Muscle of back (tissue), 11 donors: ENCODE results near the gene CHRM2. TPM values are rescaled to one million over a fixed set of nuclear protein-coding genes. Genes with fewer than 3 reads are reported as not detected.

ENCODE experiments used
- DNase-seq, 3 donors: peaks; one replicate each; pipeline versions ENCODE4 v3.0.0 to v3.0.0-alpha.2; 2013
- polyA plus RNA-seq, 10 donors: library from polyadenylated mRNA; unstranded; fragments of 120-200 nt; gene quantifications; one replicate each; pipeline ENCODE4 v1.2.1, GENCODE V29; 2013; ENCODE audit not compliant: insufficient read length in 10 of 10

The CHRM2 gene
- polyA plus RNA-seq, 10 donors = 0.13 to 1.0 (median 0.32) TPM

DNA sequence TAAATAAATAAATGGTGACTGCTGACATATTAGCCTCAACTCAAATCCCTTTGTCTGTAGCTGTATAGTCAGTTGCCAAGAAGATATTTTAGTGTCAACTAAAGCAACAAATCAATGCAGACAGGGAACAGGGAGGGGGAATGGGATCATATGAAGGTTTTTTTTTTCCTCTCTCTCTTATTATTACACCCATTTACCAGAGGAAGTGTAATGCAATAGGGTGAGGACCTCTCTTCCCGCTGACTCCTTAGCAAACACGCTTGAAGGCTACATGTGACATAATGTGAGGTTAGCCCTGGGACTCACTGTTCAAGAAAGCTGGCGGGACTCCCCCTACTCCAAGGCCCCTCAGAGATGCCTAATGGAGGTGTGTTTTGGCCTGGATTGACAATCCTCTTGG is 88.2 kb downstream of the CHRM2 start:
- DNase-seq = no peak

DNA sequence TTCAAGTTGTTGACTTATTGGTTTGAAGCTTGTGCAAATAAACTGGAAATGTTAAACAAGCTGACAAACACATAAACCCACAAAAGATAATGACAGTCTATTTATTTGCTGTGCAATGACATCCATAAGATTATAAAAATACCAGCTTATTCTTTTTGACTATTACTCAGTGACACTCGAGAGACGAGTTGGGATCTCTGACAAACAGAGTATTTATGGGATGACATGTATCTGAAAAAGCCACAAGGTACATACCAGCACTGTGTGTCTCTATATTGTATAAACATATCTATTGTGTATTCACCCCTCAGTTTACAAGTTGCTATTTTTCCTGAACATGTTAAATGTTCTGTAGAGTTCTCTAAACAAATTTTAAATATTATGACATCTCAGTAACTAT is 88.9 kb downstream of the CHRM2 start:
- DNase-seq = no peak

DNA sequence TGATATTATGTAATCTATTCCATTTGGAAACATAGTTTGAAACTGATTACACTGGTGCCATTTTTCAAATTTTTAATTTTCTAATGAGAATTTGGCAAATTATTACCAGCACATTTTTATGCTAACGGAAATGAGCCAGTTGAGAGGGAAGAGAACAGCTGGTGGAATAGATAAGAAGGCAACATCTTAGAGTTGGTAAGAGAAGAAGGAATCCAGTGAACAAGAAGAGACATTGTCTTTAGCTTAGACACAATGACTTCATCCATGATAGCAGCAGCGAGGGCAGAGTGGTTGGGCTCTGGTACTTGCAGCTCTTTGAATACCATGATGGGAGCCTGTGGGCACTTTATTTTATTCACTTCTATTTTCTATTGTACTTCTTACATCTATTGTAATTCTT is 89.6 kb downstream of the CHRM2 start:
- no peak for DNase-seq

DNA sequence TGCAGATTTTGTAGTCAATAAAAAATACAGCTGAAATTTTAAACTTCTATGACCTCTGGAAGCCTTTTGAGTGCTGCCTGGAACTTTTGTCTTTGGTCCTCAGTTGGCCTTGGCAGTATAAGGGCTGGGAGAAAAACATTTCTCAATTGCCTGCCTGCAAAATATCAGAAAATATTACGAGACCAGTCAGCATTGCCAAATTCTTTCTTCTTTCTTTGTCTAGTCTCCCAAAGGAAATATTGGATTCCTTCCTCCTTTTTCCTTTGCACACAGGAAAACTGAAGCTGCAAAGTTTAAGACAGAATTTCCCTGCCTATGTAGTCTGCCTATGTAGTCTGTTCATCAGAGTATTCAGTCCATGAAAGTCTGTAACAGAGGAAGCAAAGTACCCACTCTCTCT is 95.9 kb downstream of the CHRM2 start:
- peak; percentile 44 to 86 (median 66) for DNase-seq

DNA sequence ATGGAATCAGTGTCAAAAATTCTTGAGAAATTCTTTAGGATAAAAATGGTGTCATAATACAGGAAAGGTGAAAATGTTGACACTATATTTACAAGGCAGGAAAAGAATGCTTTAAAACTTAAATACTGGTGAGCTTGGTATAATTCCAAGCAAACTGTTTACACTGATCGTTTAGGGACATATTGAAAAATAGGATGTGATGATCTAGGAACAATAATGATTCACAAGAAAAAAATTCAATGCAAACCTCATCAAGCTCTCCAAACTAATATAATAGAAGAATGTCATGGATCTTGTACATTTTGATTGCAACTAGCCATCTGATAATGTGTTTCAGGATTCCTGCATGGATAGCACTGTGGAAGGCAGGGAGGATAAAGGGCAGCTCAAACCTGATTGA is 98.4 kb downstream of the CHRM2 start:
- DNase-seq = no peak

DNA sequence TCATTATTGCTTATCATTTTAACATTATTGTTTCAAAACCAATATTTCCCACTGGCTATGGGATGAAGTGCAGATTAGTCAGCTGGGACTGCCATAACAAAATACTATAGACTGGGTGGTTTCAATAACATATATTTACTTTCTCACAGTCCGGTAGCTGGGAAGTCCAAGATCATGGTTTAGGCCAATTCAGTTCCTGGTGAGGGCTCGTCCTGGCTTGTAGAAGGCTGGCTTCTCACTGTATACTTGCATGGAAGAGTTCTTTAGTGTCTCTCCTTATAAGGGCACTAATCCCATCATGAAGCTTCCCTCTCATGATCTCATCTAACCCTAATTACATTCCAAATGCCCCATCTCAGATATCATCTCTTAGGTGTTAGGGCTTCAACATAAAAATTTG is 101.3 kb downstream of the CHRM2 start:
- no peak for DNase-seq

DNA sequence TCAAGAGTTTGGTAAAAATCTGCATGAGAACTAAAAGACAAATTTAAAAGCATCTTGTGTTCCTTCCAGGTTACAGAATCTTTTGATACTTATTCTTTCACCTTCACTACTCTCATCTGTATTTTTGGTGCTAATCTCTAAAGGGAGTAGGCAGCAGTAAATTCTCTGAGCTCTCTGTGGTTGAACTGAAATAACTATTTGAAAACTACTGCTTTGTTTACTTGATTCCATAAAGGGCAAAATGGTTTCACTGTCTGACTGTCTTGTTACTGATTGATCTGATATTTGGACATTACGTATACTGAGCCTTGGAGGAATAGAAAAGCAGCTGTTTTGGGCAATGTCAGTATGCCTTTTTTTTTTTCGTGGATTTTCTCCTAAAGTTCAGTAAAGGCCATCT is 103.3 kb downstream of the CHRM2 start:
- peak in 1 of 3 donors; percentile 5 for DNase-seq

DNA sequence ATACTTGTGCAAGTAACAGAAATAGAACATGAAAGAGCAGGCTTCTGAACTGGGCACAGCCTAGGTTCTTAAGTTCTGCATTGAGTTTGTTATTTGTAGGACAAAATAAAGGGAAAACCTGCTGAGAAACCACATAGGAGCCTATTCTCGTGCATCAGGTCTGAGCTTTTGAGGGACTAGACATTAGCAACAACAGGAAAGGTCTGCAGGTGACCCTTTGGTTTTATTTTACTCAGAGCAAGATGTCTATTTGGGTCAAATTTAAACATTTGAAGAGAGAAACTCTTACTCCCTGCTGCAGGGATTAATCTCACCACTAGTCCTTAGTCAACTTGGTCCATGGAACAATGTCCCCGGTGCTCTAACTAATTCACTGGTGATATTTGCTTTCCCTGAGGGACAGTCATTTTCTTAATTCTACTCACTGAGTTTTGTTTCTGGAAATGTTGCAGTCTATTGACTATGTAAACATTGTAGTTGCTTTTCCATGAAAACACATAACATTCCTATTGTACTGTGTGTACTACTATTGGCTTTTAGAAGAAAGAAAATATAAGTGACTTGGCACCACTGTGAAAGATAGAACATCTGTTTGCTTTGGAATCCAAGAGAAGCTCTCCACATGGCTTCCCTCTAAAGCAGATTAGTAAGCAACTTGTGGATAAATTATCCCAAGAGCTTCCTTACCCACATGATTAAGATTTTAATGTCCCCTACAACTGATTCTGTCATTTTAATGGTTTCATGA is 108.2 kb downstream of the CHRM2 start:
- DNase-seq = peak; percentile 38 to 80 (median 42)

DNA sequence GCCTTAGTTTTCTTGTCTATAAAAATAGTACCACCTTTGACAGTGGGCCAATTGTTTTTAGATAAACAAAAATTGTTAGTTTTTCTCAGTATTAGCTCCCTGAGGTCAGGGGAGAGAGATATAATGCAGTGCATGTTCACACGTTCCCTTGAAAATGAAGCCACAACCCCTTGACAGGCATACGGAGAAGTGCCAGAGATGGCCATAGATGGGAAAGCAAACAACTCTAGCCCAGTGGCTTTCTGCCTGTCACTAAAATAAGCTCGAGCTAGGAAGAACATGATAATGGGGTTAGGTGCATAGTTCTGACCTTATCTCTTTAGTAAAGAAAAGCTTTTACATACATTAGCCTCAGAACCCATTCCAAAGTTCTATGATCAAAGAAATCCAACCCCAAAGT is 124.9 kb downstream of the CHRM2 start:
- no peak for DNase-seq

DNA sequence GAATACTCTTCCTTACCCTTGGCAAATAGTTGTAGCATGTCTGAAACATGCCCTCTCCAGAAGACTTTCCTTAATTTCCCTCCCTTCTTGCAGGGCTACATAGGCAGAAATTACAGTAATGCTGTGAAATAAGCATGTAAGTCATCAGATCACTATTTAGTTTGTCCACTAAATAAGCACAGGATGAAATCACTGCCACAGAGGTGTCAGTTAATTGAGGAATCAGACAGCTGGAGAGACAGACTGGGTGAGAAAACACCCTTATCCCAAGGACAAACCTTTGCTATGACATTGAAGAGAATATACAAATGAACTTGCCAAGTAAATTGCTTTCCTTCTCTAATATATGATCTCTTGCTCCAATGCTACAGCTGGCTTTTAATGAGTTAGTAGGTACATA is 129.3 kb downstream of the CHRM2 start:
- DNase-seq = no peak

DNA sequence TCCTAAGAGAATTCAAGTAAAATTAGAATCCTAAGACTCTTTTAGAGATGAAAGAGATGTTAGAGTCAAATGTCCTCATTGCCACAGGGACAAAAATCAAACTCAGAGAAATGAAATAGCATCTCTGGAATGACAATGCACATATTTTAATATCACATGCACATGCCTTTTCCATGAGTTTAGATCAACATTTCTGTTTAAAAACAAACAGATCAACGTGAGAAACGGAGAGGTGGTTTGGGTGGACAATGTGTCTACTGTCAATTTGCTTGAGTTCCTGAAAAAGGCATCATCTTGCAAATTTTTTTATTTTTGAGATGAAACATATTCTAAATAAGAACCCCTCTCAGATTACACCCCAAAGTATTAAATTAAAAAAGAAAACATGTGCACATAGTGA is 130.0 kb downstream of the CHRM2 start:
- DNase-seq = no peak

DNA sequence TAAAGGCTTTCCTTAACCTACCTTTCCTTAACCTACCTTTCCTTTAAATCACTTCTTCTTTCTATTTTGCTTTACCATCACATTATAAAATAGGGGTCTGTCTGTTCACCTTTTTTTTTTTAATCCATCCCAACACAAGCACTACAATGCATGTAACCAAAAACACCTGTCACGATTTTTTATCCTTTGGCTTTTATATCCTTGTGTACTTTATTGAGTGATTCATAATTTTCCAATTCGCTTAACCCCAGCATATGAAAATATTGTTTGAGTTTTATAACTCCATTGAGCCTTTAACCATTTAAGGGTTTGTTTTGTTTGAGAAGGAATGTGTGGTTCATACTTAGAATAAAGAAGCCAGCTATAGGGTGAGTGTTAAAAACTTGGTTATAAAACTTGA is 132.2 kb downstream of the CHRM2 start:
- no peak for DNase-seq

DNA sequence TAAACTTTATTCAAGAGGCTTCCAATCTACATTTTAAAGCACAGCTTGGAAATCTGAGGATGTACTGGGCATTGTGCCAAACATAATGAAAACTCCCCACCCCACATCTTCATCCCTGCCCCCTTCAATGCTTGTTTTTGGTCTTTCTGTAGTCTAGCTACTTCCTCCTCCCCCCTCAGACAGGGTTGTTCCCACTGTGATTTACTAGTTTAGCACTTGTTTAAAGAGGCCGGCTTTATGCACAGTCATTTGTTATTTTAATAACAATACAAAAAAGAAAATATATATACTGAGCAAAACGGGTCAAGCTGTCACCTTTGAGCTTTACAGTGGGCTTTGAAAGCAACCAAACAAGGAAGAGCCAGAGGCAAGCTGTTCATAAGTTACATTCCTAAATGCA is 132.6 kb downstream of the CHRM2 start:
- DNase-seq = no peak

DNA sequence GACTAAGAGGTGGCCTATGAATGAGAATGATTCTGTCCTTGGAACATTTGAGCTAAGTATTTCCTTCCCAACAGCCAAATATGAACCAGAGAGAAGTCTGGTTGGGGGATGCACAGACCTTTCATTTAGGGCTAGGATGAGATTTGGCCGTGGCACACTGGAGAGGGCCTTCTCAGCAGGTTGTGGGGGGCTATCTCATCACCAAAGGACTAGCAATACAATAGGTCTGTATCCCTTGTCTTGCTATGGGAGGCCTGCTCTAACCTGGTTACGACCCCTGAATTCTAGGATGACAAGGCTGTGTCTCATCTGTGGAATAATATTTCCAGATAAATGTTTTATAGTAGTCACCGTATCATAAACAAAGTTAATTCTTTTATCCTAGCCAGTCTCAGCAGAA is 133.0 kb downstream of the CHRM2 start:
- DNase-seq = no peak

DNA sequence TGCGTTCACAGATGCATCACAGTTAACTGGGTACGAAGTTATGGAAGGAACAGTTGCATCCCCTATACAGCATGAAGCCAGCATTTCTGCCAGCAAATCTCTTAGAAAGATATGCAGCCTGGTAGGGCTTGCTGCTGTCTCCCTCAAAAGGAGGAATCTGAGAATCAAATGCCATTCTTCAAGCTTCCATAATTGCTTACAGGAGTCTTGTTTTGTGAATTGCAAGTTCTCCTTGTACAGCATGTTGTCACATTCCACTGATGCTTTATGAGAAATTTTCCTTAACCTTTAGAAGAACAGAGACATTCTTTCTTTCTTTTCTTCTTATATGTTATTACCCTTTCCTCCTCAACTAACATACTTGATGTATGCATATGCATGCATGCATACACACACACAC is 134.6 kb downstream of the CHRM2 start:
- peak in 1 of 3 donors; percentile 2 for DNase-seq

DNA sequence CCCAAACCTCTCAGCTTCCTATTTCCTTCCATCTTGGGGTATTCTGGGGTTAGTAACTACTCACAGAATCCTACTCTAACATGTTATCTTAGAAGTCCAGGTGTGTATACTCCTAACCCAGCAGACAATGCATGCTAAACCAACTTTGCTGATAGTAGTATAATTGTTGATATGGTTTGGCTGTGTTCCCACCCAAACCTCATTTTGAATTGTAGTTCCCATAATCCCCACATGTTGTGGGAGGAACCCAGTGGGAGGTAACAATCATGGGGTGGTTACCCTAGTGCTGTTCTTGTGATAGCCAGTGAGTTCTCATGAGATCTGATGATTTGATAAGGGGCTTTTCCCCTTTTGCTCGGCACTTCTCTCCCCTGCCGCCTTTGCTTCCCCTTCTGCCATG is 135.1 kb downstream of the CHRM2 start:
- no peak for DNase-seq

DNA sequence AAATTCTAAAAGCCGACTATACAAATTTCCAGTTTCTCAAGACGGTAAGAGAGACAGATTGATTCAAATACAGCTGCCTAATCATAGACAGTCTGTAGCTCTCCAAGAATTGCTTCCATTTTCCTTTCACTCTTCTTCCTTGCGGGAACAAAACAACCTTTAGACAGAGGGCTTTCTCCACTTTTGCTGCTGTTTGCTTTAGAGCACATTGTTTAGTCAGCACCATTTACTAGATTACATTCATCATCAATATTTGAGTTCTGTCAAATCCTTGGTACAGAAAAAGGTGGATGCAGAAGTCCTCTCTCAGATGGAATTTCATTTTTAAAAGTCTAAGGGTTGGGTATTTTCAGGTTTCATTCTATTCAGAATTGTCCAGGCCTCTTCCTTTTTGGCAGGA is 137.4 kb downstream of the CHRM2 start:
- DNase-seq = no peak

DNA sequence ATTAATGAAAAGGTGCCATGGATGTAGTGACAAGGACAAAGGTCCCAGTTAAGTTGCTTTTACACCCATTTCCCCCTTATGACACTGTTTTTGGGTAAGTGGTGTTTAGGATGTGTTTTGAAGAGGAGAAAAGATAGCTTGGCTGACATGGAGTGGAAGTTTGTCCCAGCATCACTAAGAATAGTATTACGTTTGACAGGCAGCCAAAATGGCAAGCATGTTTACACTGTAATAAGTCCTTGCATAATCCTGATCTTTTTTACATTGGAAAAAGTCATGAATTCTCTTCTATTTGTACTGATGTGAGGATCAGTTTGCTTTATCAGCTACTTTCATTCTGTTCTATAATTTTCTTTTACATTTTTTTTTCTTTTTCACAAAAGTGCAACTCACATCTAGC is 137.8 kb downstream of the CHRM2 start:
- DNase-seq = peak; percentile 38 to 71 (median 44)

DNA sequence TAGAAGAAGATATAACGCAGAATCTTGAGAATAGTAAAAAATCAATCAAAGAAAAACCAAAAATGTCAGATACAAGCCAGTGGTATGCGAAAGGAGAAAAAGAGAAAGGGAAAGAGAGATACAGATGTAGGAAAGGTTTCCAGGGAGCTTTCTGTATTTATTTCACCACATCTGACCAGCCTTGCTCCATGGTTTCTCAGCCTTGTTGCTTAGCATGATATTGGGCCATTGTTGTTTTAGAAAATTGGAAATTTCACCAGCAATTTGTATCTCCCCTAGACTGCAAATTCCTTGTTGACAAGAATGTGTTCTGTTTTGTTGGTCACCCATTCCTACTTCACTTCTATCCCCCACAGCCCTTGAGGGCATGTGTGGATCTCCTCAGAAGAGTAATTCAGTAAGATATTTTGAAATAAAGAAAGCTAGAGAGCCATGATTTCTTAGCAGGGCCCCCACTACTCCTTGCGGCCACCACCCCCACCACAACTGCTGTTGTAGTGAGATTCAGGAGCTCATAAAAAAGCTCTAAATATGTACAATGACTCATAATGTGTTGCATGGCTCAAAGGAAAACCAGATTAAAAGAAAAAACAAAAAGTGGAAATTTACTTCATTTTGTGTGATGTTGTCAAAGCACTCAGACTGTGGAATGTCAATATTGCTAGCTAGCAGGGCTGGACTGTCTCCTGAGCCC is 138.7 kb downstream of the CHRM2 start:
- no peak for DNase-seq

DNA sequence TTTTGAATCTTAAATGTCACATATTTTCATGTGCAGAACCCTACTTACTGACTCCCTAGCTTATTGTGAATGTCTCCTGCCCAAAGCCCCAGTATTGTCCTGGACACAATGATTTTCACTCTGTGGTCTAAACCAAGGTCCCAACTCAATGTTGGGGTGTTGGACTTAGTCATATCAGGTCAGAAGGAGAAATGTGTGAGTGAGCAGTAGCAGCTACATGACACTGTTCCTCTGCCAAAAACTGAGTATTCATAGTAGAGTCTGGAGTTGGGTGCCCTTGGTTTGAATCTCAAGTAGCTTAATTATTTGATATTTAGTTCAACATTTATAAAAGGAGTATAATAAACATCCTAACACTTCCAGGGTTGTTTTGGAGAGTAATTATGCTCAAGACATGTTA is 141.0 kb downstream of the CHRM2 start:
- DNase-seq = no peak

DNA sequence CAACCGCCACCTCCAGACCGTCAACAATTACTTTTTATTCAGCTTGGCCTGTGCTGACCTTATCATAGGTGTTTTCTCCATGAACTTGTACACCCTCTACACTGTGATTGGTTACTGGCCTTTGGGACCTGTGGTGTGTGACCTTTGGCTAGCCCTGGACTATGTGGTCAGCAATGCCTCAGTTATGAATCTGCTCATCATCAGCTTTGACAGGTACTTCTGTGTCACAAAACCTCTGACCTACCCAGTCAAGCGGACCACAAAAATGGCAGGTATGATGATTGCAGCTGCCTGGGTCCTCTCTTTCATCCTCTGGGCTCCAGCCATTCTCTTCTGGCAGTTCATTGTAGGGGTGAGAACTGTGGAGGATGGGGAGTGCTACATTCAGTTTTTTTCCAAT is 146.6 kb downstream of the CHRM2 start:
- no peak for DNase-seq

DNA sequence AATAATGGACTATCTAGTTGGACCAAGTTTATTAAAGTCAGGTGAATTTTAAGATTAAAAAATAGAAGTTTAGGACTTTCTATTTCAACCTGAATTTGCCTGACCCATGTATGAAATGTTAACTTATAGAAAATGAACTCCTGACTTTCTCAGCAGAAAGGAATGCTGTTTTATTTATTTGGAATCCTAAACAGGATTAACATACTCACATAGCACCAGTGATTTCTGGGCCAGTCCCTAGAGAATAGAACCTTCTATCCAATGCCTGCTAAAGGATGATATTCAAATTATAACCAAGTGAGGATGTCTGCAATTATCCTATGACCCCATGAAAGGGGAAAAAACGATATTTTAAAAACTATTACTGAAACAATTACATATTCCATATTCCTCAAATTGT is 148.8 kb downstream of the CHRM2 start:
- DNase-seq = no peak

DNA sequence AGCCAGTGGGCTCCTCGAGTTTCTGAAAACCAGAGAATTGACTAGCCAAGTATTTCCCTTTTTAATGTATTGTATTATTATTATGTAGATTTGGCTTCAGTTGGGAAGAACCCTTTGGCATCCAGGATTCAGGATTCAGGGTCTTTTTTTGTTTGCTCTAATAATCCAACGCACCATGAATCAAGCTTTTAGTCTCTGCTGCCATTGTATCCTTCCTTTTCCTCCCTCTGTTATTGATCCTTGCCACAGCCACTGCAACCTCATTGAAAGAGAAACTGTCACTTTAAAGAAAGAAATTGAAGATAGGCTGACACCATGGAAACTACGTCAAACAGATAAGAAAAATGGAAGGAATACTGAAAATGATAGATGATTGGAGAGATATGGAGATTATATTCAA is 150.0 kb downstream of the CHRM2 start:
- DNase-seq = no peak

DNA sequence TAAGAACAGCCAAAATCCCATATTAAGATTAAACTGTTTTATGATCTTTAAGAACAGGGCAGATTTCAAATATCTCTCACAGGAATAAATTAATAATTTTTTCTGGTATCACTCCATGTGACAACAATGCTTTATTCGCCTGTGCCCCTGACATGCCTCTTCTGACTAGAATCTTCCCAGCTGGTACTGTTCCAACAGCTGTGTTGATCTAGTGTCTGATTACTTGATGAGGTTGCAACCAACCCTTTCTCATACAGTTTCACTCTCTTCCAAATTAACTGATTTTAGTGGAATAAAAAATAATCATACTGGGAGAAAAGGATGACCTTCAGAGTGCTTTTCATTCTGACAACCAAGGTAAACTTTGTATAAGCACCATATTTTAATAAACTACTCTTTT is 151.9 kb downstream of the CHRM2 start:
- DNase-seq = no peak
